GM13977 (cell line): Measurements from ENCODE around the gene MET.
A peak's percentile ranks its signal among the peaks of the same experiment; 100 is the strongest.

Experiments used
- DNase-seq: peaks from one replicate; pipeline ENCODE4 v3.0.0; 2012; ENCODE audit warnings: low spot score
- CTCF ChIP-seq: IDR thresholded peaks from 2 replicates; pipeline ENCODE4 v1.5.1; 2012; ENCODE audit warnings: mild to moderate bottlenecking, control low read depth; ENCODE audit not compliant: insufficient read depth; ENCODE audit errors: extremely low read depth, missing control alignments
- in situ Hi-C: fragments of 300-500 bp; cut with MboI; formaldehyde crosslinking; loops from one replicate; pipeline ENCODE4 v1.12.0; 2022; ENCODE audit warnings: low sequenced_read_pairs, low pct_unique_long_range_greater_than_20kb, mixed read lengths, inconsistent platforms; ENCODE audit not compliant: unreplicated experiment

Gene MET

GRCh38 chr7:116801092-116801710, 129.2 kb downstream of the MET start:
- no peak for TF ChIP-seq CTCF
- in situ Hi-C loops: loop anchor here (10.0 to 25.0 kb wide), 4 partner anchors 126 to 639 kb away; partner anchors contain the start of gene MET

DNA sequence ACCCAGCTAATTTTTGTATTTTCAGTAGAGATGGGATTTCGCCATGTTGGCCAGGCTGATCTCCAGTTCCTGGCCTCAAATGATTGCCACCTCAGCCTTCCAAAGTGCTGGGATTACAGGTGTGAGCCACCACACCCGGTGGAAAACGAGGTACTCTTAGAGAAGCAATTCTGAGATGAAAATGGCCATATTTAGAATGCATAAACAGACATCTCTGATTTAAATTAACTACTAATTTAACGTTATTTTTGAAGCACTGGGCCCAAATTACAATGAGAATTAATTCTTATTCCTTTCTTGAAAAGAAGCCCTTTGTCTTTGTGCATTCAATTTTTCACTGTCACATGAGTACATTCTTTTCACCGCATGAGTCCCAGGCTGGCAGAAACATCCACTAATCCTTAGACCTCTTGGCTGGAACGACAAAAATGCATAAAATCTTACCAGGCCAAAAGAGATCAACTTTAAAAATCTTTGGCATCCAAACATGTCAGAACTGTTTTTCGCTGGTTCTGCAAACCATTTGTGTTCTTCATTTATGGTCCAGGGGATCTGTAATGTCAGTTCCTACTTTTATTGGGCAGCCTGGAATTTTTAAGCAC, 130.2 kb downstream of the MET start:
- in situ Hi-C loops: loop anchor here (10.0 to 25.0 kb wide), 4 partner anchors 127 to 640 kb away; partner anchors contain the start of gene MET
- TF ChIP-seq CTCF: no peak
- no peak for DNase-seq

More at GRCh38 chr7:116801092-116801710, 129.2 kb downstream of the MET start:
- DNase-seq: no peak

DNA sequence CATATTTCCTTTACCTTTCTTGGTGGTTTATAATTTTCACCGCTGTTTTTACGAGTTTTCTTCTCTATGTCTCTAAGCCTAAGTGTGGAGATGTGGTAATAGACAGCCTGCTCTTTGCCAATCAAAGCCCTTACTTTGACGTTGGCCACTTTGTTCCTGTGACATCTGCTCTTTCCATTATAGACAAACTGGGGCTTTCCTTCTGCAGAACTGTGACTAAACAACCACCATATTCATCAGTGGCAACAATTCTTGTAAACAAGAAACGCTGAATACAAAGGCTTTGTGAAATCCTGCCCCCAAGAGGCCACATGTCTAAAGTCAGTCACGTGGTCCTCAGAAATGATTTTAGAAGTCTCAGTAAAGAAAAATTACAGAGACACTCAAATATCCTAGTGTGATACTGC, 130.8 kb downstream of the MET start:
- peak; percentile 42 for TF ChIP-seq CTCF
- peak; percentile 36 for DNase-seq
- in situ Hi-C loops: loop anchor here (10.0 to 25.0 kb wide), 4 partner anchors 128 to 640 kb away; partner anchors contain the start of gene MET

- in situ Hi-C loops: loop anchor here (10.0 to 25.0 kb wide), 4 partner anchors 130 to 642 kb away; partner anchors contain the start of gene MET
- no peak for TF ChIP-seq CTCF
- DNase-seq: no peak
Observed at GRCh38 chr7:116804471-116804870, 132.5 kb downstream of the MET start.

DNA sequence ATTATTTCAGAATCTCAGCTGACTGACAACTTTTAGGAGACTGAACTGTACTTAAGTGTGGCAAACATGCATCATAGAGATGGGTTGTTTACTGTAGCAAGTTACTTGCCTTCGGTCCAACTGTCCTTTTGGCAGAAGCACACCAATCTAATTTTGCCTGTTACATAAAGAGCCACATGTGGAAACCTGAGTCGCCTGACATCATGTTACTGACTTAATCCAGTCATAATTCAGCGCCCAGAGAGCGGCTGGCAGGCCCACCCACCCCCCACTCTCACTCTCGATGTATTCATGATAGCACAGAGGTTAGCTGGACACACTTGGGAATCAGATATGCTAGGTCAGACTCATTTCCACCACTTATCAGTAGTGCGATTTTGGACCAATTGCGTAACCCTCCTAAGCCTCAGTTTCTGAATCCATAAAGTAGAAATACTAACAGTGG, 133.1 kb downstream of the MET start:
- DNase-seq: no peak
- no peak for TF ChIP-seq CTCF
- in situ Hi-C loops: loop anchor here (10.0 to 25.0 kb wide), 4 partner anchors 130 to 643 kb away; partner anchors contain the start of gene MET

- DNase-seq: no peak
- in situ Hi-C loops: loop anchor here (10.0 to 25.0 kb wide), 4 partner anchors 131 to 644 kb away; partner anchors contain the start of gene MET
- no peak for TF ChIP-seq CTCF
Observed at GRCh38 chr7:116806046-116806944, 134.3 kb downstream of the MET start.
